K562 (cell line): ENCODE measurements around the gene HIVEP3. TPM values are rescaled to one million over a fixed set of nuclear protein-coding genes. Genes with fewer than 3 reads are reported as not detected.
A peak's percentile ranks its signal among the peaks of the same experiment; 100 is the strongest.

Experiments
- ATAC-seq: fragments of 200-7000 bp; cut with Tn5 transposase; 3 replicates; pipeline ENCODE4 v1.9.1; 2020; ENCODE audit warnings: moderate library complexity
- BruUV-seq: library from RNA; stranded (reverse); fragments of 400-500 nt; replicated peaks from 2 replicates; lab custom pipeline; 2021; lab: Mats Ljungman, UMichigan
- CTCF ChIA-PET: fragments of 300-600 bp; formaldehyde crosslinking; extraction: SDS; loops from one replicate; lab custom pipeline; 2021; ENCODE audit warnings: low intra/inter-chr PET ratio; lab: Yijun Ruan, JAX
- POLR2A ChIA-PET: fragments of 300-600, 350-650 bp; sonication (Branson Sonifier 250); formaldehyde crosslinking; extraction: SDS; loops from one replicate; lab custom pipeline; 2021; ENCODE audit warnings: antibody characterized with exemption, inconsistent platforms; lab: Yijun Ruan, JAX
- DNase-seq, 4 experiments: peaks; one replicate each; pipeline versions ENCODE4 v3.0.0 to v3.0.0-alpha.2; 2011 to 2018; ENCODE audit warnings: low spot score in 3 of 4, mixed read lengths in 3 of 4; ENCODE audit errors: extremely low read depth in 1 of 4
- FAIRE-seq: peaks from 2 replicates; lab custom pipeline; 2011; peaks lifted over from hg19 to GRCh38; lab: Jason Lieb, UNC
- H2AFZ ChIP-seq: 2 replicates; pipeline ENCODE4 v1.6.0; 2011; ENCODE audit warnings: low read depth, low read length, control low read depth, inconsistent platforms
- H3K27ac ChIP-seq: fragments of 200-600 bp; 3 replicates; pipeline ENCODE4 v1.8.0; 2011; ENCODE audit warnings: low read depth, mild to moderate bottlenecking, control low read depth, inconsistent platforms, low read length, moderate library complexity, mixed read lengths; ENCODE audit errors: extremely low read depth
- H3K27me3 ChIP-seq, 2 experiments: fragments of 300-600 bp in 1 of 2; 2 replicates in 1 of 2; 3 replicates in 1 of 2; pipeline versions ENCODE4 v1.6.0 to v1.8.0; 2011; ENCODE audit warnings: inconsistent platforms in 2 of 2, low read length in 2 of 2, mild to moderate bottlenecking in 1 of 2, mixed read lengths in 1 of 2, moderate library complexity in 1 of 2; ENCODE audit not compliant: control insufficient read depth in 2 of 2, insufficient read depth in 2 of 2
- H3K36me3 ChIP-seq: fragments of 300-600 bp; 3 replicates; pipeline ENCODE4 v1.8.0; 2011; ENCODE audit warnings: mild to moderate bottlenecking, low read length, inconsistent platforms; ENCODE audit not compliant: control insufficient read depth, insufficient read depth
- H3K4me1 ChIP-seq, 2 experiments: fragments of 200-600 bp in 1 of 2; replicated peaks in 1 of 2; 2 replicates in 1 of 2; 3 replicates in 1 of 2; pipeline versions ENCODE4 v1.5.1 to v1.8.0; 2011; ENCODE audit warnings: inconsistent platforms in 2 of 2, low read length in 2 of 2, mild to moderate bottlenecking in 1 of 2, mixed read lengths in 1 of 2, moderate library complexity in 1 of 2; ENCODE audit not compliant: control insufficient read depth in 2 of 2, insufficient read depth in 2 of 2
- H3K4me2 ChIP-seq: 2 replicates; pipeline ENCODE4 v1.6.1; 2011; ENCODE audit warnings: low read length, control low read depth, inconsistent platforms, mixed read lengths; ENCODE audit not compliant: insufficient read depth
- H3K4me3 ChIP-seq: fragments of 200-600 bp; sonication (generic), shearing (Covaris generic); 2 replicates; pipeline ENCODE4 v1.5.1; 2016; ENCODE audit warnings: control low read depth, inconsistent platforms
- H3K79me2 ChIP-seq: fragments of 200-600 bp; 3 replicates; pipeline ENCODE4 v1.8.0; 2011; ENCODE audit warnings: low read length, inconsistent platforms; ENCODE audit not compliant: control insufficient read depth, insufficient read depth
- H3K9ac ChIP-seq, 2 experiments: 2 replicates each; pipeline versions ENCODE4 v1.6.0 to v1.6.1; 2011; ENCODE audit warnings: low read depth in 2 of 2, low read length in 2 of 2, control low read depth in 1 of 2, inconsistent platforms in 1 of 2, mild to moderate bottlenecking in 1 of 2, mixed read lengths in 1 of 2; ENCODE audit not compliant: insufficient read depth in 1 of 2
- H3K9me1 ChIP-seq: one replicate; pipeline ENCODE4 v1.6.0; 2011; ENCODE audit warnings: inconsistent platforms, mild to moderate bottlenecking, low read length, moderate library complexity; ENCODE audit not compliant: control insufficient read depth, insufficient read depth
- H3K9me3 ChIP-seq: replicated peaks from 2 replicates; pipeline ENCODE4 v1.5.1; 2011; ENCODE audit warnings: low read depth, low read length, inconsistent platforms; ENCODE audit not compliant: control insufficient read depth, insufficient read depth
- H4K20me1 ChIP-seq: replicated peaks from 2 replicates; pipeline ENCODE4 v1.6.1; 2011; ENCODE audit warnings: low read length, inconsistent platforms, mixed read lengths; ENCODE audit not compliant: control insufficient read depth, insufficient read depth
- BCL6 ChIP-seq: fragments of 250-450 bp; sonication (Bioruptor Pico); IDR thresholded peaks from 2 replicates; pipeline ENCODE4 v1.4.0; 2020
- HCFC1 ChIP-seq: IDR thresholded peaks from 2 replicates; pipeline ENCODE4 v1.6.1; 2012; ENCODE audit warnings: low read depth, low read length, improper control_type of control experiment
- HOXB6 ChIP-seq: fragments of 250-450 bp; sonication (Bioruptor Pico); IDR thresholded peaks from 2 replicates; pipeline ENCODE4 v1.5.1; 2022; ENCODE audit warnings: mild to moderate bottlenecking, borderline replicate concordance
- MEF2A ChIP-seq: IDR thresholded peaks from 2 replicates; pipeline ENCODE4 v1.6.1; 2011; ENCODE audit warnings: low read depth, mild to moderate bottlenecking, low read length, moderate library complexity; ENCODE audit not compliant: control insufficient read depth
- POLR3G ChIP-seq: IDR thresholded peaks from 2 replicates; pipeline ENCODE4 v1.6.1; 2011; ENCODE audit not compliant: insufficient read length, insufficient replicate concordance; ENCODE audit errors: extremely low read depth
- RBM22 ChIP-seq: fragments of 200-400 bp; formaldehyde crosslinking; IDR thresholded peaks from 2 replicates; pipeline ENCODE4 v1.6.1; 2018; ENCODE audit warnings: low read length, low read depth; ENCODE audit not compliant: poor library complexity, severe bottlenecking
- RBM25 ChIP-seq: fragments of 200-400 bp; formaldehyde crosslinking; IDR thresholded peaks from 2 replicates; pipeline ENCODE4 v1.6.1; 2018; ENCODE audit warnings: low read length, low read depth, moderate library complexity; ENCODE audit not compliant: severe bottlenecking
- SMAD1 ChIP-seq: fragments of 150-350 bp; IDR thresholded peaks from 2 replicates; pipeline ENCODE4 v1.6.1; 2014; ENCODE audit warnings: low read length, low read depth; ENCODE audit not compliant: partially characterized antibody
- SUPT5H ChIP-seq: fragments of 450-650 bp; IDR thresholded peaks from 2 replicates; pipeline ENCODE4 v1.6.1; 2016
- ZNF766 ChIP-seq: fragments of 200-800 bp; sonication (Bioruptor generic); conservative IDR thresholded peaks from 2 replicates; pipeline ENCODE4 v1.6.1; 2016; ENCODE audit warnings: missing genetic modification characterization, missing compliant biosample characterization
- WGBS: fragments of 100-300 bp; shearing (Covaris generic); methylation state at CpG from one replicate; pipeline ENCODE4 v1.1.6; 2016; ENCODE audit warnings: low coverage, mixed read lengths; ENCODE audit not compliant: insufficient coverage; ENCODE audit errors: missing lambda C conversion rate; 5-methylcytosine and 5-hydroxymethylcytosine counted together
- in situ Hi-C: fragments of 300-500 bp; cut with MboI; formaldehyde crosslinking; loops from 4 replicates; pipeline ENCODE4 v1.15.0; 2018; ENCODE audit warnings: inconsistent platforms, mixed read lengths
- intact Hi-C: fragments of 100-400 bp; cut with micrococcal nuclease; formaldehyde crosslinking; loops from 2 replicates; pipeline ENCODE4 v1.14.2; 2022
- polyA plus RNA-seq, 8 experiments: library from polyadenylated mRNA; depleted of rRNA in 4 of 8; stranded (reverse) in 5 of 8; unstranded in 3 of 8; fragments of >200 nt; fragmentation: Nextera tagmentation in 2 of 8; fragmentation: Illumina TruSeq in 1 of 8; extraction: Ambion mirVana in 2 of 8; extraction: Trizol in 1 of 8; gene quantifications; 2 replicates each; pipeline versions ENCODE4 v1.2.1 to v1.2.3, GENCODE V29; 2011 to 2014; ENCODE audit warnings: inconsistent platforms in 1 of 8, missing spikeins in 1 of 8
- total RNA-seq, 7 experiments: library from RNA; depleted of rRNA in 6 of 7; stranded (reverse); fragments of >200 nt in 6 of 7; fragmentation: Illumina TruSeq in 2 of 7; extraction: Trizol in 2 of 7; gene quantifications; 2 replicates each; pipeline versions ENCODE4 v1.2.1 to v1.2.3, GENCODE V29; 2011 to 2021; ENCODE audit warnings: low replicate concordance in 1 of 7
- TF ChIP-seq, protein P1 (sequence below), 2 experiments: fragments of 200-800 bp in 1 of 2; sonication (Bioruptor generic) in 1 of 2; sonication (generic) in 1 of 2; formaldehyde crosslinking in 1 of 2; IDR thresholded peaks in 1 of 2; conservative IDR thresholded peaks in 1 of 2; 2 replicates each; pipeline versions ENCODE4 v1.5.0 to v1.6.1; 2016 to 2020; ENCODE audit warnings: missing compliant biosample characterization in 1 of 2, missing genetic modification characterization in 1 of 2, missing genetic modification reagents in 1 of 2
- TF ChIP-seq, protein P2 (sequence below): fragments of 250-450 bp; sonication (Bioruptor Pico); IDR thresholded peaks from 2 replicates; pipeline ENCODE4 v1.4.0; 2020; ENCODE audit warnings: mild to moderate bottlenecking, moderate library complexity

The HIVEP3 gene
- total and polyA plus RNA-seq, 9 of the 15 experiments (the other 6 are each of a cell fraction or from before 2014, with no cell fraction given), result 0.09 to 0.58 (median 0.34) TPM; not detected in 1

DNA sequence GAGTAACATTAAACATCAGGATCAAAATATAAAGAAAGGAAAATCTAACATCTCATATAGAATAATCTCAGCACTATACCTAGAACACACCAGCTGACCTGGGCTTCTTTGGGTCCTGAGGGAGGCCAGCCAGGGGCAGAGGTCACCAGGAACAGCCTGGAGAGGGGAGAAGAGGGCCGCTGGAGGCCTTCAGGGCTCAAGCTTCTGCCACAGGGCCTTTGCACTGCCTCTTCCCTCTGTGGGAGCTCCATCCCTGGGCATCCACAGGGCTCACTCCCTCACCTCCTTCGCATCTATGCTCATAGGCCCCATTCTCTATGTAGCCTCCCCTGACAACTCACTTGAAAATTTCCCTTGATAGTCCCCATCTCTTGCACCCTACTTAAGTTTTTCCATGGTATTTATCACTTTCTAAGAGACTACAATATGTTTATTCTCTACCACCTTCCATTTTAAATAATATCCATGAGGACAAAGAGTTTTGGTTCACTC is 73.9 kb downstream of the HIVEP3 start:
- no peak for FAIRE-seq

DNA sequence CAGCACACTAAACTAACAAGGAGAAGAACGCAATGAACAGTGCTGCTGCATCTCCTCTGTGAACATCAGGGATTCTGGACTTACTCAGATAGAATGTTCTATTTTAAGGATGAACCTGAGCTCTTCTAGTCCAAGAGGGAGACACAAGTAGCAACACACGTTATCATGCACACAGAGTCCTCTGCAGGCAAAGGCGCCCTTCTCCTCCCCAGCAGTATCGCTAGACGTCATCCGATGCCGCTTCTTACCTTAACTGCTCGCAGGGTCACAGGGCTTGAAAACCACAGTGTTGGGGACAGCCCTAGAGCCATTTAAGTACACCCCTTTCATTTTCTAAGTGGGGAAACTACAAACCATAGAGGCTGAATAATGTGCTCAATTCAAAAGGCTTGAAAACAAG is 74.5 kb downstream of the HIVEP3 start:
- Histone ChIP-seq H3K9me3 (no peaks in the 10 kb centered on the region), H3K4me1 (no peaks in the 10 kb centered on the region), H2AFZ (no peak overlapping the region), H3K9ac (no peak overlapping the region), H3K27ac (no peak overlapping the region), H3K4me3 (no peak overlapping the region), H3K27me3 (peaks cover 15 to 38% of the 10 kb centered on the region in 2 experiments), H3K9me1 (no peaks in the 10 kb centered on the region), H3K36me3 (no peaks in the 10 kb centered on the region), H3K79me2 (no peaks in the 10 kb centered on the region), H3K4me2 (no peak overlapping the region), H4K20me1 (peaks cover 6% of the 10 kb centered on the region; the same call in 1 of the 2 replicates)
- DNase-seq (no peak), FAIRE-seq (no peak), ATAC-seq (no peak)
- 0% methylated on average over 8 of the region's 8 CpGs for WGBS
- ChIA-PET CTCF (no interaction called here), POLR2A (no interaction called here)
- in situ Hi-C loops (no loop called here), intact Hi-C loops (no loop called here)
- no TSS peak for BruUV-seq
- TF ChIP-seq MEF2A (no peak), SUPT5H (no peak), SMAD1 (no peak), RBM22 (no peak), BCL6 (CRISPR knock-in tag) (no peak), HCFC1 (no peak), HOXB6 (CRISPR knock-in tag) (no peak), ZNF766 (CRISPR knock-in tag) (no peak)
- TF ChIP-seq, protein P1, sequence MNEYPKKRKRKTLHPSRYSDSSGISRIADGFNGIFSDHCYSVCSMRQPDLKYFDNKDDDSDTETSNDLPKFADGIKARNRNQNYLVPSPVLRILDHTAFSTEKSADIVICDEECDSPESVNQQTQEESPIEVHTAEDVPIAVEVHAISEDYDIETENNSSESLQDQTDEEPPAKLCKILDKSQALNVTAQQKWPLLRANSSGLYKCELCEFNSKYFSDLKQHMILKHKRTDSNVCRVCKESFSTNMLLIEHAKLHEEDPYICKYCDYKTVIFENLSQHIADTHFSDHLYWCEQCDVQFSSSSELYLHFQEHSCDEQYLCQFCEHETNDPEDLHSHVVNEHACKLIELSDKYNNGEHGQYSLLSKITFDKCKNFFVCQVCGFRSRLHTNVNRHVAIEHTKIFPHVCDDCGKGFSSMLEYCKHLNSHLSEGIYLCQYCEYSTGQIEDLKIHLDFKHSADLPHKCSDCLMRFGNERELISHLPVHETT (CRISPR knock-in tag; conservative IDR thresholded peaks at IDR 0.05 in 1 of 2, IDR thresholded peaks at IDR 0.05 in 1 of 2), result no peak
- TF ChIP-seq, protein P2, sequence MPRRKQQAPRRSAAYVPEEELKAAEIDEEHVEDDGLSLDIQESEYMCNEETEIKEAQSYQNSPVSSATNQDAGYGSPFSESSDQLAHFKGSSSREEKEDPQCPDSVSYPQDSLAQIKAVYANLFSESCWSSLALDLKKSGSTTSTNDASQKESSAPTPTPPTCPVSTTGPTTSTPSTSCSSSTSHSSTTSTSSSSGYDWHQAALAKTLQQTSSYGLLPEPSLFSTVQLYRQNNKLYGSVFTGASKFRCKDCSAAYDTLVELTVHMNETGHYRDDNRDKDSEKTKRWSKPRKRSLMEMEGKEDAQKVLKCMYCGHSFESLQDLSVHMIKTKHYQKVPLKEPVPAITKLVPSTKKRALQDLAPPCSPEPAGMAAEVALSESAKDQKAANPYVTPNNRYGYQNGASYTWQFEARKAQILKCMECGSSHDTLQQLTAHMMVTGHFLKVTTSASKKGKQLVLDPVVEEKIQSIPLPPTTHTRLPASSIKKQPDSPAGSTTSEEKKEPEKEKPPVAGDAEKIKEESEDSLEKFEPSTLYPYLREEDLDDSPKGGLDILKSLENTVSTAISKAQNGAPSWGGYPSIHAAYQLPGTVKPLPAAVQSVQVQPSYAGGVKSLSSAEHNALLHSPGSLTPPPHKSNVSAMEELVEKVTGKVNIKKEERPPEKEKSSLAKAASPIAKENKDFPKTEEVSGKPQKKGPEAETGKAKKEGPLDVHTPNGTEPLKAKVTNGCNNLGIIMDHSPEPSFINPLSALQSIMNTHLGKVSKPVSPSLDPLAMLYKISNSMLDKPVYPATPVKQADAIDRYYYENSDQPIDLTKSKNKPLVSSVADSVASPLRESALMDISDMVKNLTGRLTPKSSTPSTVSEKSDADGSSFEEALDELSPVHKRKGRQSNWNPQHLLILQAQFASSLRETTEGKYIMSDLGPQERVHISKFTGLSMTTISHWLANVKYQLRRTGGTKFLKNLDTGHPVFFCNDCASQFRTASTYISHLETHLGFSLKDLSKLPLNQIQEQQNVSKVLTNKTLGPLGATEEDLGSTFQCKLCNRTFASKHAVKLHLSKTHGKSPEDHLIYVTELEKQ (CRISPR knock-in tag), result no peak

More for the DNA sequence above, 73.9 kb downstream of the HIVEP3 start:
- Histone ChIP-seq H3K9me1 (no peaks in the 10 kb centered on the region), H3K36me3 (no peaks in the 10 kb centered on the region), H3K27me3 (peaks cover 12 to 34% of the 10 kb centered on the region in 2 experiments), H3K9ac (no peak overlapping the region), H3K4me1 (no peaks in the 10 kb centered on the region), H3K4me2 (no peak overlapping the region), H3K79me2 (no peaks in the 10 kb centered on the region), H3K27ac (no peak overlapping the region), H3K9me3 (no peaks in the 10 kb centered on the region), H2AFZ (no peak overlapping the region), H3K4me3 (no peak overlapping the region), H4K20me1 (peaks cover 6% of the 10 kb centered on the region; the same call in 1 of the 2 replicates)
- WGBS, result 0% methylated on average over 2 of the region's 2 CpGs
- intact Hi-C loops (no loop called here), in situ Hi-C loops (no loop called here)
- no TSS peak for BruUV-seq
- no peak for DNase-seq
- ATAC-seq, result no peak
- CTCF ChIA-PET, result no interaction called here
- POLR2A ChIA-PET, result no interaction called here
- TF ChIP-seq RBM25 (peak; percentile 57), POLR3G (no peak)
- TF ChIP-seq, all 486 proteins: peak for 1
